Ramos (cell line): ENCODE data around the gene CTNNB1.

Experiments used
- in situ Hi-C: fragments of 300-500 bp; cut with MboI; formaldehyde crosslinking; loops from one replicate; pipeline ENCODE4 v1.14.3; 2022; ENCODE audit warnings: low sequenced_read_pairs; ENCODE audit not compliant: unreplicated experiment

CTNNB1 gene

GRCh38 chr3:41213588-41213987, 14.3 kb downstream of the CTNNB1 start:
- in situ Hi-C loops, result no loop called here

GRCh38 chr3:41216422-41216821, 17.1 kb downstream of the CTNNB1 start:
- in situ Hi-C loops, result no loop called here

- in situ Hi-C loops, result no loop called here
Observed at GRCh38 chr3:41216993-41217392, 17.7 kb downstream of the CTNNB1 start.

GRCh38 chr3:41219424-41219823, 20.1 kb downstream of the CTNNB1 start:
- in situ Hi-C loops, result no loop called here

- in situ Hi-C loops, result no loop called here
Observed at GRCh38 chr3:41220906-41221677, 21.8 kb downstream of the CTNNB1 start.

GRCh38 chr3:41222012-41222411, 22.7 kb downstream of the CTNNB1 start:
- in situ Hi-C loops, result no loop called here

- in situ Hi-C loops, result no loop called here
Observed at GRCh38 chr3:41222501-41222900, 23.2 kb downstream of the CTNNB1 start.

- in situ Hi-C loops, result no loop called here
Observed at GRCh38 chr3:41223078-41223477, 23.8 kb downstream of the CTNNB1 start.

- in situ Hi-C loops, result no loop called here
Observed at GRCh38 chr3:41223691-41224090, 24.4 kb downstream of the CTNNB1 start.

- in situ Hi-C loops, result no loop called here
Observed at GRCh38 chr3:41224120-41224806, 25.0 kb downstream of the CTNNB1 start.

GRCh38 chr3:41234823-41235721, 35.8 kb downstream of the CTNNB1 start:
- in situ Hi-C loops, result no loop called here

GRCh38 chr3:41236228-41236627, 36.9 kb downstream of the CTNNB1 start:
- in situ Hi-C loops, result no loop called here

- in situ Hi-C loops, result no loop called here
Observed at GRCh38 chr3:41237907-41238306, 38.6 kb downstream of the CTNNB1 start.

GRCh38 chr3:41239587-41239986, 40.3 kb downstream of the CTNNB1 start:
- in situ Hi-C loops, result no loop called here

- in situ Hi-C loops, result no loop called here
Observed at GRCh38 chr3:41241161-41241560, 41.9 kb downstream of the CTNNB1 start.

- in situ Hi-C loops, result no loop called here
Observed at GRCh38 chr3:41241800-41242571, 42.7 kb downstream of the CTNNB1 start.

GRCh38 chr3:41243183-41243582, 43.9 kb downstream of the CTNNB1 start:
- in situ Hi-C loops, result no loop called here

GRCh38 chr3:41244620-41245336, 45.5 kb downstream of the CTNNB1 start:
- in situ Hi-C loops, result no loop called here
